Stimulated activated CD4-positive, alpha-beta T cell treated with anti-CD3 and anti-CD28 coated beads, Interleukin-4, amount 100 ng/mL, for 1 hour (primary cell): ENCODE data around the gene UBE2L6.

Experiments
- DNase-seq: peaks from one replicate; pipeline ENCODE4 v3.0.0-alpha.2; 2020

UBE2L6 gene

GRCh38 chr11:57527056-57527631 lies 40.3 kb downstream of the UBE2L6 start:
- peak; percentile 74 for DNase-seq

- no peak for DNase-seq
Observed at GRCh38 chr11:57523419-57523818, 44.1 kb downstream of the UBE2L6 start.

GRCh38 chr11:57521116-57521515 lies 46.4 kb downstream of the UBE2L6 start:
- no peak for DNase-seq

GRCh38 chr11:57516061-57516443 lies 51.4 kb downstream of the UBE2L6 start:
- DNase-seq = no peak

- DNase-seq = peak; percentile 46
Observed at GRCh38 chr11:57515332-57516060, 52.0 kb downstream of the UBE2L6 start, which contains the start of gene SLC43A1. Gene SLC43A1, minus strand, starts transcription at chr11:57515702. Its CDS starts 1,591 bp downstream, at chr11:57514111.

GRCh38 chr11:57514538-57515331 lies 52.7 kb downstream of the UBE2L6 start:
- peak; percentile 61 for DNase-seq

GRCh38 chr11:57513911-57514537 lies 53.4 kb downstream of the UBE2L6 start:
- peak; percentile 44 for DNase-seq

GRCh38 chr11:57513452-57513795 lies 54.0 kb downstream of the UBE2L6 start:
- no peak for DNase-seq

- DNase-seq = no peak
Observed at GRCh38 chr11:57512646-57513451, 54.6 kb downstream of the UBE2L6 start.

GRCh38 chr11:57511741-57512430 lies 55.6 kb downstream of the UBE2L6 start:
- DNase-seq = no peak

GRCh38 chr11:57508341-57509170 lies 58.9 kb downstream of the UBE2L6 start:
- DNase-seq = no peak

GRCh38 chr11:57506522-57506921 lies 61.0 kb downstream of the UBE2L6 start:
- no peak for DNase-seq

GRCh38 chr11:57504511-57504910 lies 63.0 kb downstream of the UBE2L6 start:
- DNase-seq = no peak

- no peak for DNase-seq
Observed at GRCh38 chr11:57502870-57503269, 64.6 kb downstream of the UBE2L6 start.

GRCh38 chr11:57502376-57502775 lies 65.1 kb downstream of the UBE2L6 start:
- no peak for DNase-seq

- no peak for DNase-seq
Observed at GRCh38 chr11:57501953-57502352, 65.5 kb downstream of the UBE2L6 start.
